SH-SY5Y (cell line): Measurements from ENCODE around the gene TMEM128.

Experiments
- GATA2 ChIP-seq: IDR thresholded peaks from 2 replicates; pipeline ENCODE4 v1.6.1; 2011; ENCODE audit warnings: mild to moderate bottlenecking, low read depth, low read length
- GATA3 ChIP-seq: IDR thresholded peaks from 2 replicates; pipeline ENCODE4 v1.6.1; 2011; ENCODE audit warnings: low read depth, mild to moderate bottlenecking, low read length, moderate library complexity

- TF ChIP-seq GATA2 (no peak), GATA3 (no peak)
These were observed 29.5 kb upstream of the TMEM128 start for GRCh38 chr4:4277531-4277930.
